Fibroblast of pulmonary artery (primary cell): ENCODE measurements around the gene PLPPR1.

Experiments
- DNase-seq: peaks from one replicate; pipeline ENCODE4 v3.0.0-alpha.2; 2010; ENCODE audit warnings: low read depth
- H3K4me3 ChIP-seq: replicated peaks from 2 replicates; pipeline ENCODE4 v1.5.1; 2011; ENCODE audit warnings: low read depth, mild to moderate bottlenecking, control low read depth, low read length, moderate library complexity
- TF ChIP-seq, protein P1 (sequence below): IDR thresholded peaks from 2 replicates; pipeline ENCODE4 v1.5.1; 2011; ENCODE audit warnings: mild to moderate bottlenecking, control low read depth, low read length, inconsistent platforms; ENCODE audit errors: missing control alignments

The PLPPR1 gene

DNA sequence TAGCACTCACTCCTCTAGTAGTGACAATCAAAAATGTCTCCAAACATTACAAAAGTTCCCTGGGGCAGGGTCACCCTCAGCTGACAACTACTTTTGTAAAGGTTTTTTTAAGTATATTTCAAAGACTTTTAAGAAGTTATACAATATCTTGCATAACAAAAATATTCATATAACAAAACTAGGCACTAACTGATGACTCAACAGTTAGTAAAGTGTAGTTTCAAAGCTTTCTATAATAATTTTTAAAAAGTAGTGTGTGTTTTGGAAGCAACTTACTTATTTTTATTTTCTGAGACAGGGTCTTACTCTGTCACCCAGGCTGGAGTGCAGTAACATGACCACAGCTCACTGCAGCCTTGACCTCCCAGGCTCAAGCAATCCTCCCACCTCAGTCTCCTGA, 271.4 kb downstream of the PLPPR1 start:
- H3K4me3 ChIP-seq, result no peak overlapping the region
- TF ChIP-seq, protein P1, sequence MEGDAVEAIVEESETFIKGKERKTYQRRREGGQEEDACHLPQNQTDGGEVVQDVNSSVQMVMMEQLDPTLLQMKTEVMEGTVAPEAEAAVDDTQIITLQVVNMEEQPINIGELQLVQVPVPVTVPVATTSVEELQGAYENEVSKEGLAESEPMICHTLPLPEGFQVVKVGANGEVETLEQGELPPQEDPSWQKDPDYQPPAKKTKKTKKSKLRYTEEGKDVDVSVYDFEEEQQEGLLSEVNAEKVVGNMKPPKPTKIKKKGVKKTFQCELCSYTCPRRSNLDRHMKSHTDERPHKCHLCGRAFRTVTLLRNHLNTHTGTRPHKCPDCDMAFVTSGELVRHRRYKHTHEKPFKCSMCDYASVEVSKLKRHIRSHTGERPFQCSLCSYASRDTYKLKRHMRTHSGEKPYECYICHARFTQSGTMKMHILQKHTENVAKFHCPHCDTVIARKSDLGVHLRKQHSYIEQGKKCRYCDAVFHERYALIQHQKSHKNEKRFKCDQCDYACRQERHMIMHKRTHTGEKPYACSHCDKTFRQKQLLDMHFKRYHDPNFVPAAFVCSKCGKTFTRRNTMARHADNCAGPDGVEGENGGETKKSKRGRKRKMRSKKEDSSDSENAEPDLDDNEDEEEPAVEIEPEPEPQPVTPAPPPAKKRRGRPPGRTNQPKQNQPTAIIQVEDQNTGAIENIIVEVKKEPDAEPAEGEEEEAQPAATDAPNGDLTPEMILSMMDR, result no peak
- no peak for DNase-seq

DNA sequence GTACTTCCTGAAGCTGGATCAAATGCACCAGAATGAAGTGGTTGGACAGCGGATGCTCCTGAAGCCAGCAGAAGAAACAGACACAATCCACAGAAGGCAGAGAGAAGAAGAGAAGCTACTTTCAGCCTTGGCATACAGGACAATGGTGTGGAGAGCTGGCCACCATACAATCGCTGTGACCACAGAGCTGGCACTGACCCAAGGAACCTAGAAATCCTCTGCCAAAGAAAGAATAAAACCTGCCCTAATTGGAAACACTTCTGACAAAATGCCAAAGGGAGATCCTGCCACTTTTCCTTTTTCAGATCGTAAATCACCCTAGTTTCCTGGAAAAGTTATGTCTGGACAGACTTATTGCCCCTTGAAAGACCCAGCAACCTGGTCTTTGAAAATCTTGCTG, 278.5 kb downstream of the PLPPR1 start:
- H3K4me3 ChIP-seq, result no peak overlapping the region
- TF ChIP-seq, protein P1, result no peak
- no peak for DNase-seq

DNA sequence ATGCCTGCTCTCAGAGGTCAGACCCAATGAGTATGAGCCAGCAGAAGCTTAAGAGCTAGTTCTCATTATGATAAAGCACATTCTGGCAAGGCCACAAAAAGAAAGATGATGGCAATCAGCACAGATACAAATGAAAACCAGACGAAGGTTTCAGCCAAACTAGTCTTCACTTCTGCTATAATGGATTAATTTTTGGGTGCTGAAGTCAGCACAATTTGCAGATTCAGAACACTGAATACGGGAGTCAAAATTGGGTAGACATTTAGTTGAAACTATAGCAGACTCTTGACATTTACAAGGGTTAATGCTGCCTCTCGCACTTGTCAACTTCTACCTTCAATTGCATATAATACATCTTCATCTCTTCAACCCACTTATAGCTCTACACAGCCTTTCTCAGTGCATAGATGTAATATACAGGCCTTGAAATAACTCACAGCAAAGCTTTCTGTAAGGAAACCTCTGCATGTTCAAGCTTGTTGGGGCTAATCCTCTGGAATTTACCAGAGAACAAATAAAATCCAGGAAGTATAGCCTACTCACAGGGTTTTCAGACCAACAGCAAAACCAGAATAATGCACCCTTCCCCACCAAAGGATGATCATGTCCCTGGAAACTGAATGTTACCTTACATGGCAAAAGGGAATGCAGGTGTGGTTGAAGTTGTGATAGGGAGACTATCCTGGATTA, 279.1 kb downstream of the PLPPR1 start:
- TF ChIP-seq, protein P1, result no peak
- H3K4me3 ChIP-seq, result no peak overlapping the region
- no peak for DNase-seq

DNA sequence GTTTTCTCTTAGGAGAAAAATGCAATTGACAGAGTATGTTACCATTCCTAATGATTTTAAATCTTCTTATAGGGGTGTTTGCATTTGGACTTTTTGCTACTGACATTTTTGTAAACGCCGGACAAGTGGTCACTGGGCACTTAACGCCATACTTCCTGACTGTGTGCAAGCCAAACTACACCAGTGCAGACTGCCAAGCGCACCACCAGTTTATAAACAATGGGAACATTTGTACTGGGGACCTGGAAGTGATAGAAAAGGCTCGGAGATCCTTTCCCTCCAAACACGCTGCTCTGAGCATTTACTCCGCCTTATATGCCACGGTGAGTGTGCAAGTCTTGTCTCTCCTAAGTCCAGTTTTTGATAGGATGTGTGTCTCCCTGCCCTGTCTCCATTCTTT, 280.6 kb downstream of the PLPPR1 start:
- TF ChIP-seq, protein P1, result no peak
- H3K4me3 ChIP-seq, result no peak overlapping the region
- DNase-seq, result no peak

DNA sequence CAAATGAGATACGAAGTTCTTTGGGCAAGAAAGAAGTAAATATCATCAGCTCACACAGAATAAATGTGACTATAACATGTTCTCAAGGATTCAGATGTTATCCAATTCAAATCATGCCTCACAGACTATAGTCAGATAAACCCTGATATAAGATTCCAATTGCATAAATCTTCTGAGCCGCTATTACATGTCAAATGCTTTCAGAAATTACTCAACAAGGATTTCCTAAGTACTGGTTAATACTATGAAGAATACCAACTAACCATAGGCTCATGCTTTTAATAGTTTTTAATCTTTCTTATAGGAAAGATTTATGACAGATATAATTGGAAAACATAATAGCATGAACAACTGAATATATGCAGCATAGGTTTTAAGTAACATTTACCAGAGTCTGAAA, 282.7 kb downstream of the PLPPR1 start:
- DNase-seq, result no peak

DNA sequence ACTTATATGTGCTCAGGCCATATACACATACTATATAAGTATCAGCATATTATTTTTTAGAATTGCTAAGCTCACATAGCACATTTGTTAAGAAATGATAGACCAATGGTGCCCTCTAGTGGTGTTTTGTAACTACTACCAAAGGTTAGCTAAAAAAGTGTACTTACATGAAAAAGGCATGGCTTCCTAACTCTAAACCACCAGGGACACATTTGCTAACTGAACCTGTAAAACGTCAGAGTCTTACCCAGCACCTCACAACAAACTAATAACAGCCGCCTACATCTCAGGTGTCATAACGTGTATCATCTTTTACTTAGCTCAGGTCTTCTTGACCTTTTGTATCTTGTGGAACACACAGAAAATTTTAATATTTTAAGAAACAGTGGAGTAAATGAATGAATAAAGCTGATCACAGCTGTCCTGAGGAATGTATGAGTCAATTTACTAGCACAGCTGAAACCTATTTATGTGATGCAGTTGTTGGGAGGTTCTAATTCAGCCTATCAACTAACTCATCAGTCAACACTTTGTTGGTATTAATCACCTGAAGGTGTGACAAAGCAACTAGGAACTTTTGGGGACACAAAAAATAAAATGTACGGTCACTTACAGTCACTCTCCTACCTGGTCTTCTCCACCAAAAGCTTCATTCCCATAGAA, 283.4 kb downstream of the PLPPR1 start:
- no peak overlapping the region for H3K4me3 ChIP-seq
- TF ChIP-seq, protein P1, result peak; percentile 60
- peak; percentile 92 for DNase-seq

More for the DNA sequence above, 282.7 kb downstream of the PLPPR1 start:
- no peak overlapping the region for H3K4me3 ChIP-seq
- TF ChIP-seq, protein P1, result no peak
